ENCODE data around the gene ERCC6L2. TPM values are rescaled to one million over a fixed set of nuclear protein-coding genes. Genes with fewer than 3 reads are reported as not detected.

Gene ERCC6L2
- polyA plus RNA-seq, 4 donors = 4.9 to 27.5 (median 9.3) TPM

DNA sequence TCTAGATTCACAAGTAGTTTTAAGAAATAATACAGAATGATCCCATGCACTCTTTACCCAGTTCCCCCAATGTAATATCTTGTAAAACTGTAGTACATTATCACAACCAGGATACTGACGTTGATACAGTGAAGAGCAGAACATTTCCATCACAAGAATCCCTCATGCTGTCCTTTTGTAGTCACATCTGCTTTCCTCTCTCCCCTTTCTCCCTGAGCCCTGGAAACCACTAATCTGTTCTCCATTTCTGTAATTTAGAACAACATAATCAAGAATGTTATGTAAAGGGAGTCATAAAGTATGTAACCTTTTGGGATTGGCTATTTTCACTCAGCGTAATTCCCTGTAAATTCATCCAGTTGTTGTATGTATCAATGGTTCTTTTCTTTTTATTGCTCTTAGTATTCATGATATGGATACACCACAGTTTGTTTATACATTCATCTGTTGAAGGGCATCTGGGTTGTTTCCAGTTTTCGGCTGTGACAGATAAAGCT is 61.1 kb downstream of the ERCC6L2 start:
- 82 to 97% (median 96%) methylated on average over 3 of the region's 3 CpGs for WGBS, 3 donors

DNA sequence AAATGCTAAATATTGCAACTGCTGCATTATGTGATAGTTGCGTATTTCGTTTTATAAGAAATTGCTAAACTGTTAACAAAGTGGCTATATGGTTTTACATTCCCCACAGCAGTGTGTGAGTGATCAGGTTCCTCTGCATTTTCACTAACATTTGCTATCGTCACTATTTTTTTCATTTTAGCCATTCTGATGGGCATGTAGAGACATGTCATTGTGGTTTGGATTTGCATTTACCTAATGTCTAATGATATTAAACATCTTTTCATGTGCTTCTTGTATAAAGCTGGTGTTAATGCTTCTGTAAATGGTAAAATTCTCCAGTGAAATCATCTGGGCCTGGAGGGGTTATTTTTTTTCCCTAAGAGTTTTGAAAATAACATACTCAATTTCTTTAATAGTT is 61.6 kb downstream of the ERCC6L2 start:
- Histone ChIP-seq H3K4me3 (ENCODE audit: low read depth in 1 of 3, low read length in 3 of 3) (no peak overlapping the region), H3K9me3 (ENCODE audit: control insufficient read depth in 2 of 2, insufficient read depth in 1 of 2, low read depth in 1 of 2, low read length in 1 of 2) (peaks cover 0 to 4% of the 10 kb centered on the region in 2 donors), H3K4me1 (ENCODE audit: control insufficient read depth in 3 of 3, insufficient read depth in 2 of 3, low read depth in 1 of 3, low read length in 2 of 3) (no peaks in the 10 kb centered on the region), H3K27ac (ENCODE audit: low read depth in 1 of 3, low read length in 2 of 3) (no peak overlapping the region), H3K36me3 (ENCODE audit: control insufficient read depth in 3 of 3, insufficient read depth in 2 of 3, low read depth in 1 of 3, low read length in 3 of 3) (peaks cover 5 to 13% (median 9%) of the 10 kb centered on the region in 3 donors), H3K27me3 (ENCODE audit: control insufficient read depth in 3 of 3, insufficient read depth in 3 of 3, low read length in 3 of 3) (no peaks in the 10 kb centered on the region)
- WGBS, 3 donors = 82 to 98% (median 93%) methylated on average over 3 of the region's 3 CpGs
- no peak for FAIRE-seq
- no peak for DNase-seq

More for the DNA sequence above, 61.1 kb downstream of the ERCC6L2 start:
- no peak for FAIRE-seq
- H3K4me1 ChIP-seq (ENCODE audit: control insufficient read depth in 3 of 3, insufficient read depth in 2 of 3, low read depth in 1 of 3, low read length in 2 of 3) = no peaks in the 10 kb centered on the region
- H3K4me3 ChIP-seq (ENCODE audit: low read depth in 1 of 3, low read length in 3 of 3) = no peak overlapping the region
- DNase-seq = no peak
- H3K27ac ChIP-seq (ENCODE audit: low read depth in 1 of 3, low read length in 2 of 3) = no peak overlapping the region
- no peaks in the 10 kb centered on the region for H3K27me3 ChIP-seq (ENCODE audit: control insufficient read depth in 3 of 3, insufficient read depth in 3 of 3, low read length in 3 of 3)
- peaks cover 0 to 4% of the 10 kb centered on the region in 2 donors for H3K9me3 ChIP-seq (ENCODE audit: control insufficient read depth in 2 of 2, insufficient read depth in 1 of 2, low read depth in 1 of 2, low read length in 1 of 2)
- H3K36me3 ChIP-seq (ENCODE audit: control insufficient read depth in 3 of 3, insufficient read depth in 2 of 3, low read depth in 1 of 3, low read length in 3 of 3) = peaks cover 2 to 12% (median 8%) of the 10 kb centered on the region in 3 donors

DNA sequence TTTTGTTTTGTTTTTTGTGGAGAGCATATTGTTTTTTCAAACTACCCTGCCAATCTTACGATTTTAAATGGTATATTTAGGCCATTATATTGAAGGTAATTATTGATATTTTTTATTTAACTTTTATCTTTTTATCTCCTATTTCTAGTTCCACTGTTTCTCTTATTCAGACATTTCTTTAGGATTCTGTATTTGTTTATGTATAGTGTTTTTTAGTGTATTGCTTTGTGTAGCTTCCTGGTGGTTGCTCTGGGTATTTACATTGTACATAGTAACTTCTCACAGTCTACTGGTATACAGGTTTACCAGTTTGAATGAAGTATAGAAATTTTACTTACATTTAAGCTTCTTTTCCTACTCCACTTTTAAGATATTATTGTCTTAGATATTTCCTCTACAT is 63.2 kb downstream of the ERCC6L2 start:
- Histone ChIP-seq H3K36me3 (ENCODE audit: control insufficient read depth in 3 of 3, insufficient read depth in 2 of 3, low read depth in 1 of 3, low read length in 3 of 3) (peaks cover 4 to 13% (median 5%) of the 10 kb centered on the region in 3 donors), H3K27ac (ENCODE audit: low read depth in 1 of 3, low read length in 2 of 3) (no peak overlapping the region), H3K9me3 (ENCODE audit: control insufficient read depth in 2 of 2, insufficient read depth in 1 of 2, low read depth in 1 of 2, low read length in 1 of 2) (peaks cover 0 to 4% of the 10 kb centered on the region in 2 donors), H3K27me3 (ENCODE audit: control insufficient read depth in 3 of 3, insufficient read depth in 3 of 3, low read length in 3 of 3) (no peaks in the 10 kb centered on the region), H3K4me1 (ENCODE audit: control insufficient read depth in 3 of 3, insufficient read depth in 2 of 3, low read depth in 1 of 3, low read length in 2 of 3) (no peaks in the 10 kb centered on the region), H3K4me3 (ENCODE audit: low read depth in 1 of 3, low read length in 3 of 3) (no peak overlapping the region)
- FAIRE-seq = no peak
- 94 to 100% (median 96%) methylated on average over 1 of the region's 1 CpG for WGBS, 3 donors
- DNase-seq = no peak

DNA sequence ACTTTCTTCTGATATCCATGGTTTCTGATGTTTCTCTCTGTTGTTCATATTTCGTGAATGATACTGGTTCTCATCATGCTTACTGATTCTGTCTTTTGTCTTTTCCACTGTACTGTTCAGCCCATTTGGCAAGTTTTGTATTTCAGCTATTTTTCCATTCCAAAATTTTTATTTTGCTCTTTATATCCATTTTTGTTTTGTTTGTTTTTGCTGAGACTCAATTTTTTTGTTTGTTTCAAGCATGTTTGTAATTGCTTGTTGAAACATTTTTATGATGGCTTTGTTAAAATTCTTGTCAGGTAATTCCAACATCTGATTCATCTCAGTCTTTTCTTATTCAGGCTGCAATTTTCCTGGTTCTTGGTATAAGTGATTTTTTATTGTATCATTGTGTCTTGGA is 64.0 kb downstream of the ERCC6L2 start:
- Histone ChIP-seq H3K27me3 (ENCODE audit: control insufficient read depth in 3 of 3, insufficient read depth in 3 of 3, low read length in 3 of 3) (no peaks in the 10 kb centered on the region), H3K9me3 (ENCODE audit: control insufficient read depth in 2 of 2, insufficient read depth in 1 of 2, low read depth in 1 of 2, low read length in 1 of 2) (peaks cover 0 to 4% of the 10 kb centered on the region in 2 donors), H3K4me3 (ENCODE audit: low read depth in 1 of 3, low read length in 3 of 3) (no peak overlapping the region), H3K4me1 (ENCODE audit: control insufficient read depth in 3 of 3, insufficient read depth in 2 of 3, low read depth in 1 of 3, low read length in 2 of 3) (no peaks in the 10 kb centered on the region), H3K36me3 (ENCODE audit: control insufficient read depth in 3 of 3, insufficient read depth in 2 of 3, low read depth in 1 of 3, low read length in 3 of 3) (peaks cover 4 to 14% (median 4%) of the 10 kb centered on the region in 3 donors), H3K27ac (ENCODE audit: low read depth in 1 of 3, low read length in 2 of 3) (no peak overlapping the region)
- DNase-seq (no peak), FAIRE-seq (no peak)
- 89 to 100% (median 91%) methylated on average over 1 of the region's 1 CpG for WGBS, 3 donors

DNA sequence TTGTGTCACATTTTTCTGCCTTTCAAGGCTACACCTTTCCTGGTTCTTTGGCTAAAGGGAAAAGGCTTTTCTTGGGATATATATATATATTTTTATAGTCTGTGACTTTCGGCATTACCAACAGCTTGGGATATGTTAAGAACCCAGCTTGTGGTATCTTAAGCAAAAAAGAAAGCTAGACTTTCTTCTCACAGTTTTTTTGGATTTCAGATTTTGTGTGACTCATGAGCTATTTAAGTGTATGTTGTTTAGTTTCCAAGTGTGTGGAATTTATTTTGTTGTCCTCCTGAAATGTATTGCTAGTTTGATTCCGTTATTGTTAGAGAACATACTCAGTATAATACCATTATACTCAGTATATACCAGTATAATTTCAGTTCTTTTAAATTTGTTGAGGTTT is 64.8 kb downstream of the ERCC6L2 start:
- FAIRE-seq = no peak
- no peaks in the 10 kb centered on the region for H3K27me3 ChIP-seq (ENCODE audit: control insufficient read depth in 3 of 3, insufficient read depth in 3 of 3, low read length in 3 of 3)
- H3K4me3 ChIP-seq (ENCODE audit: low read depth in 1 of 3, low read length in 3 of 3) = no peak overlapping the region
- H3K9me3 ChIP-seq (ENCODE audit: control insufficient read depth in 2 of 2, insufficient read depth in 1 of 2, low read depth in 1 of 2, low read length in 1 of 2) = peaks cover 0 to 4% of the 10 kb centered on the region in 2 donors
- H3K27ac ChIP-seq (ENCODE audit: low read depth in 1 of 3, low read length in 2 of 3) = no peak overlapping the region
- no peaks in the 10 kb centered on the region for H3K4me1 ChIP-seq (ENCODE audit: control insufficient read depth in 3 of 3, insufficient read depth in 2 of 3, low read depth in 1 of 3, low read length in 2 of 3)
- DNase-seq = no peak
- WGBS, 3 donors = 88 to 95% (median 94%) methylated on average over 2 of the region's 2 CpGs
- H3K36me3 ChIP-seq (ENCODE audit: control insufficient read depth in 3 of 3, insufficient read depth in 2 of 3, low read depth in 1 of 3, low read length in 3 of 3) = peaks cover 4 to 14% (median 4%) of the 10 kb centered on the region in 3 donors

DNA sequence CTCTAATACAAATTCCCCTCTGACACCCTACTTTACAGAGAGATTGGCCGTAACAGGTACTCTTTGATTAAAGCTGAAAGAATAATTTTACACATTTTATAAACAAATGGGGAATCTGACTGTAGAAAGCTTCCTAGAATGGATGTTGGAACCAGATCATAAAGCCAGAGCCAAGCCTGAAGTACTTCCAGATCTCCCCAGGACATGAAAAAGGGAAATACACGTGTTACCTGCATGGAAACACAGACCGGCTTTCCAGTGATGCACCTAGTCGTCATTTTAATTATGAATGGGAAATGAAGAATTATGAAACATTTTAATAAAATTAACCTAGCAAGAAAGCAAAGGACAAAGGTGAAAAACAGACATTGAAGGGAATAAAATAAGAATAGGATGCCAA is 66.5 kb downstream of the ERCC6L2 start:
- FAIRE-seq (no peak), DNase-seq (no peak)
- H3K27me3 ChIP-seq (ENCODE audit: control insufficient read depth in 3 of 3, insufficient read depth in 3 of 3, low read length in 3 of 3) = no peaks in the 10 kb centered on the region
- 96 to 98% (median 98%) methylated on average over 4 of the region's 4 CpGs for WGBS, 3 donors
- H3K9me3 ChIP-seq (ENCODE audit: control insufficient read depth in 2 of 2, insufficient read depth in 1 of 2, low read depth in 1 of 2, low read length in 1 of 2) = peaks cover 0 to 8% of the 10 kb centered on the region in 2 donors
- H3K4me1 ChIP-seq (ENCODE audit: control insufficient read depth in 3 of 3, insufficient read depth in 2 of 3, low read depth in 1 of 3, low read length in 2 of 3) = no peaks in the 10 kb centered on the region
- no peak overlapping the region for H3K4me3 ChIP-seq (ENCODE audit: low read depth in 1 of 3, low read length in 3 of 3)
- H3K27ac ChIP-seq (ENCODE audit: low read depth in 1 of 3, low read length in 2 of 3) = no peak overlapping the region
- peaks cover 4 to 16% (median 7%) of the 10 kb centered on the region in 3 donors for H3K36me3 ChIP-seq (ENCODE audit: control insufficient read depth in 3 of 3, insufficient read depth in 2 of 3, low read depth in 1 of 3, low read length in 3 of 3)

DNA sequence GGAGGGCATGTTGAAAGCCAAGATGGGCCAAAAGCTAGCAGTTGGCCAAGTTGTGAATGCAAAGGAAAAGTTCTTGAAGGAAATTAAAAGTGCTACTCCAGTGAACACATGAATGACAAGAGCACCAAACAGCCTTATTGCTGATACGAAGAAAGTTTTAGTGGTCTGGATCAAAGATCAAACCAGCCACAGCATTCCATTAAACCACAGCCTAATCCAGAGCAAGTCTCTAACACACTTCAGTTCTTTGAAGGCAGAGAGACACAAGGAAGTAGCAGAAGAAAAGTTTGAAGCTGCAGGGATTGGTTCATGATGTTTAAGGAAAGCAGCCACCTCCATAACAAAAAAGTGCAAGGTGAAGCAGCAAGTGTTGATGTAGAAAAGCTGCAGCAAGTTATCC is 71.6 kb downstream of the ERCC6L2 start:
- no peak overlapping the region for H3K4me3 ChIP-seq (ENCODE audit: low read depth in 1 of 3, low read length in 3 of 3)
- peaks cover 0 to 6% (median 6%) of the 10 kb centered on the region in 3 donors for H3K36me3 ChIP-seq (ENCODE audit: control insufficient read depth in 3 of 3, insufficient read depth in 2 of 3, low read depth in 1 of 3, low read length in 3 of 3)
- no peak overlapping the region for H3K27ac ChIP-seq (ENCODE audit: low read depth in 1 of 3, low read length in 2 of 3)
- WGBS, 3 donors = 57 to 77% (median 65%) methylated on average over 1 of the region's 1 CpG
- H3K9me3 ChIP-seq (ENCODE audit: control insufficient read depth in 2 of 2, insufficient read depth in 1 of 2, low read depth in 1 of 2, low read length in 1 of 2) = peaks cover 0 to 19% of the 10 kb centered on the region in 2 donors
- H3K27me3 ChIP-seq (ENCODE audit: control insufficient read depth in 3 of 3, insufficient read depth in 3 of 3, low read length in 3 of 3) = no peaks in the 10 kb centered on the region
- FAIRE-seq (no peak), DNase-seq (peak in 1 of 2 donors; percentile 54)
- no peaks in the 10 kb centered on the region for H3K4me1 ChIP-seq (ENCODE audit: control insufficient read depth in 3 of 3, insufficient read depth in 2 of 3, low read depth in 1 of 3, low read length in 2 of 3)

DNA sequence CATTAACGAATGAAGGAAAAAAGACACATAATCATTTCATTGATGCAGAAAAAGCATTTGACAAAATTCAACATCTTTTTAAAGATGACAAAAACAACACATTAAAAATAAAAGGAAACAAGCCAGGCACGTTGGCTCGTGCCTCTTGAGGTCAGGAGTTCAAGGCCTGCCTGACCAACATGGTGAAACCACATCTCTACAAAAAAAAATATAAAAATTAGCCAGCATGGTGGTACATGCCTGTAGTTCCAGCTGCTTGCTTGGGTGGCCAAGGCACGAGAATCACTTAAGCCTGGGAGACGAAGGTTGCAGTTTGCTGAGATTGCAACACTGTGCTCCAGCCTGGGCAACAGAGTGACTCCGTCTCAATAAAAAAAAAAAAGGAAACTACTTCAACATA is 77.0 kb downstream of the ERCC6L2 start:
- H3K36me3 ChIP-seq (ENCODE audit: control insufficient read depth in 3 of 3, insufficient read depth in 2 of 3, low read depth in 1 of 3, low read length in 3 of 3) = peaks cover 3 to 6% (median 3%) of the 10 kb centered on the region in 3 donors
- no peaks in the 10 kb centered on the region for H3K27me3 ChIP-seq (ENCODE audit: control insufficient read depth in 3 of 3, insufficient read depth in 3 of 3, low read length in 3 of 3)
- no peak for FAIRE-seq
- no peak overlapping the region for H3K27ac ChIP-seq (ENCODE audit: low read depth in 1 of 3, low read length in 2 of 3)
- 84 to 93% (median 90%) methylated on average over 6 of the region's 6 CpGs for WGBS, 3 donors
- H3K4me1 ChIP-seq (ENCODE audit: control insufficient read depth in 3 of 3, insufficient read depth in 2 of 3, low read depth in 1 of 3, low read length in 2 of 3) = no peaks in the 10 kb centered on the region
- no peak overlapping the region for H3K4me3 ChIP-seq (ENCODE audit: low read depth in 1 of 3, low read length in 3 of 3)
- no peak for DNase-seq
- H3K9me3 ChIP-seq (ENCODE audit: control insufficient read depth in 2 of 2, insufficient read depth in 1 of 2, low read depth in 1 of 2, low read length in 1 of 2) = peaks cover 0 to 18% of the 10 kb centered on the region in 2 donors

DNA sequence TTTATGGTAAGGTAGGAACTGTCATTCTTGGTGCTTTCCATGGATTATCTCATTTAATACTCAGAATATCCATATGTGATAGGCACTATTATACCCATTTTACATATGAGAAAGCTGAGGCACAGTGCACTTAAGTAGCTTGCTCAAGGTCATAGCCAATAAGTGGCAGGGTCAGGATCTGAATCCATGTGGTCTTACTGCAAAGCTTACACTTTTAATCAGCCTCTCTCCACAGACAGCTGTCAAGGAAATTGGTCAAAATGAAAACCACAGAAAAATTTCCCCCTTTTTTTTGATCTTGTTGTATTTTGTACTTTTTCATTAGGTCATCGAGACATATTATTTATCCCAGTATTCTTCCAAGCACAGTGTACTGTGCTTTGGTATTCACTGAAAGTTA is 78.5 kb downstream of the ERCC6L2 start:
- Histone ChIP-seq H3K27me3 (ENCODE audit: control insufficient read depth in 3 of 3, insufficient read depth in 3 of 3, low read length in 3 of 3) (no peaks in the 10 kb centered on the region), H3K27ac (ENCODE audit: low read depth in 1 of 3, low read length in 2 of 3) (no peak overlapping the region), H3K9me3 (ENCODE audit: control insufficient read depth in 2 of 2, insufficient read depth in 1 of 2, low read depth in 1 of 2, low read length in 1 of 2) (peaks cover 0 to 12% of the 10 kb centered on the region in 2 donors), H3K36me3 (ENCODE audit: control insufficient read depth in 3 of 3, insufficient read depth in 2 of 3, low read depth in 1 of 3, low read length in 3 of 3) (peaks cover 3 to 4% (median 3%) of the 10 kb centered on the region in 3 donors), H3K4me3 (ENCODE audit: low read depth in 1 of 3, low read length in 3 of 3) (no peak overlapping the region), H3K4me1 (ENCODE audit: control insufficient read depth in 3 of 3, insufficient read depth in 2 of 3, low read depth in 1 of 3, low read length in 2 of 3) (no peaks in the 10 kb centered on the region)
- WGBS, 3 donors = 74 to 89% (median 85%) methylated on average over 1 of the region's 1 CpG
- DNase-seq (no peak), FAIRE-seq (no peak)
